Measurements from ENCODE around the gene MAP4K3. TPM values are rescaled to one million over a fixed set of nuclear protein-coding genes. Genes with fewer than 3 reads are reported as not detected.

Gene MAP4K3
- total RNA-seq, 1 experiment from 2014 or later: 35.5 TPM

- CTCF ChIA-PET: no interaction called here
- Histone ChIP-seq H3K36me3 (ENCODE audit: insufficient read depth, low read length, poor library complexity, severe bottlenecking) (no peaks in the 10 kb centered on the region), H3K4me3 (ENCODE audit: low read depth, low read length, poor library complexity, severe bottlenecking) (no peak overlapping the region), H3K27me3 (replicated peaks; ENCODE audit: insufficient read depth, low read depth, low read length, poor library complexity) (no peaks in the 10 kb centered on the region), H3K4me1 (ENCODE audit: insufficient read depth, low read length, poor library complexity, severe bottlenecking) (peaks cover 58% of the 10 kb centered on the region), H3K9me3 (ENCODE audit: low read depth, low read length, poor library complexity, severe bottlenecking) (no peaks in the 10 kb centered on the region), H3K27ac (ENCODE audit: low read depth, low read length, poor library complexity, severe bottlenecking) (peak overlapping the region; percentile 15)
- DNase-seq (ENCODE audit: low spot score): no peak
- intact Hi-C loops (cut with micrococcal nuclease; ENCODE audit: unreplicated experiment): no loop called here
- POLR2A ChIA-PET (ENCODE audit: low non-redundant PET): no interaction called here
- TF ChIP-seq EZH2 (IDR thresholded peaks at IDR 0.05; ENCODE audit: borderline replicate concordance, low read depth, low read length, poor library complexity, severe bottlenecking) (no peak), CTCF (conservative IDR thresholded peaks at IDR 0.05; ENCODE audit: low read depth, low read length) (no peak)
- BruUV-seq (replicated peaks): no TSS peak
These were observed 4.4 kb downstream of the MAP4K3 start for GRCh38 chr2:39432701-39433100.

- Histone ChIP-seq H3K27ac (ENCODE audit: low read depth, low read length, poor library complexity, severe bottlenecking) (peak overlapping the region; percentile 8), H3K4me1 (ENCODE audit: insufficient read depth, low read length, poor library complexity, severe bottlenecking) (peaks cover 67% of the 10 kb centered on the region), H3K27me3 (replicated peaks; ENCODE audit: insufficient read depth, low read depth, low read length, poor library complexity) (no peaks in the 10 kb centered on the region), H3K36me3 (ENCODE audit: insufficient read depth, low read length, poor library complexity, severe bottlenecking) (no peaks in the 10 kb centered on the region), H3K9me3 (ENCODE audit: low read depth, low read length, poor library complexity, severe bottlenecking) (no peaks in the 10 kb centered on the region), H3K4me3 (ENCODE audit: low read depth, low read length, poor library complexity, severe bottlenecking) (no peak overlapping the region)
- ChIA-PET POLR2A (ENCODE audit: low non-redundant PET) (no interaction called here), CTCF (no interaction called here)
- intact Hi-C loops (cut with micrococcal nuclease; ENCODE audit: unreplicated experiment): no loop called here
- TF ChIP-seq CTCF (conservative IDR thresholded peaks at IDR 0.05; ENCODE audit: low read depth, low read length) (no peak), EZH2 (IDR thresholded peaks at IDR 0.05; ENCODE audit: borderline replicate concordance, low read depth, low read length, poor library complexity, severe bottlenecking) (no peak)
- BruUV-seq (replicated peaks): no TSS peak
- DNase-seq (ENCODE audit: low spot score): no peak
These were observed 5.3 kb downstream of the MAP4K3 start for GRCh38 chr2:39431592-39432316.

- Histone ChIP-seq H3K27ac (ENCODE audit: low read depth, low read length, poor library complexity, severe bottlenecking) (no peak overlapping the region), H3K9me3 (ENCODE audit: low read depth, low read length, poor library complexity, severe bottlenecking) (no peaks in the 10 kb centered on the region), H3K4me3 (ENCODE audit: low read depth, low read length, poor library complexity, severe bottlenecking) (no peak overlapping the region), H3K4me1 (ENCODE audit: insufficient read depth, low read length, poor library complexity, severe bottlenecking) (peaks cover 71% of the 10 kb centered on the region), H3K36me3 (ENCODE audit: insufficient read depth, low read length, poor library complexity, severe bottlenecking) (no peaks in the 10 kb centered on the region), H3K27me3 (replicated peaks; ENCODE audit: insufficient read depth, low read depth, low read length, poor library complexity) (no peaks in the 10 kb centered on the region)
- intact Hi-C loops (cut with micrococcal nuclease; ENCODE audit: unreplicated experiment): no loop called here
- CTCF ChIA-PET: no interaction called here
- TF ChIP-seq EZH2 (IDR thresholded peaks at IDR 0.05; ENCODE audit: borderline replicate concordance, low read depth, low read length, poor library complexity, severe bottlenecking) (no peak), CTCF (conservative IDR thresholded peaks at IDR 0.05; ENCODE audit: low read depth, low read length) (no peak)
- no peak for DNase-seq (ENCODE audit: low spot score)
- BruUV-seq (replicated peaks): no TSS peak
- POLR2A ChIA-PET (ENCODE audit: low non-redundant PET): interaction anchor here (0.5 kb wide), 1 partner anchor 1102 kb away, joined by 3 read pairs; no protein-coding TSS in a partner anchor
These were observed 7.3 kb downstream of the MAP4K3 start for GRCh38 chr2:39429746-39430145.

All from A673 (cell line).